KBM-7 (cell line): ENCODE measurements around the gene RPLP2.

Experiments used
- DNase-seq: peaks from one replicate; pipeline ENCODE4 v3.0.0-alpha.2; 2015
- in situ Hi-C: fragments of 300-500 bp; cut with MboI; formaldehyde crosslinking; loops from 2 replicates; pipeline ENCODE4 v1.14.3; 2020; ENCODE audit warnings: low sequenced_read_pairs, low pct_unique_long_range_greater_than_20kb, mixed read lengths

The RPLP2 gene

GRCh38 chr11:856397-856796, 46.6 kb downstream of the RPLP2 start:
- in situ Hi-C loops = no loop called here
- no peak for DNase-seq

GRCh38 chr11:858053-858761, 48.4 kb downstream of the RPLP2 start:
- in situ Hi-C loops = no loop called here
- DNase-seq = no peak

GRCh38 chr11:858762-859339, 49.1 kb downstream of the RPLP2 start:
- in situ Hi-C loops = no loop called here

GRCh38 chr11:859394-860131, 49.8 kb downstream of the RPLP2 start:
- no peak for DNase-seq
- in situ Hi-C loops = no loop called here

More at GRCh38 chr11:858762-859339, 49.1 kb downstream of the RPLP2 start:
- DNase-seq = no peak

GRCh38 chr11:860234-861104, 50.7 kb downstream of the RPLP2 start:
- no peak for DNase-seq
- in situ Hi-C loops = no loop called here

- in situ Hi-C loops = no loop called here
- no peak for DNase-seq
These were observed 51.3 kb downstream of the RPLP2 start for GRCh38 chr11:861105-861479.

GRCh38 chr11:862081-862661, 52.4 kb downstream of the RPLP2 start:
- in situ Hi-C loops = no loop called here
- no peak for DNase-seq
